Panc1 (cell line): ENCODE data around the gene MYO16.

Experiments used
- CTCF ChIP-seq: fragments of 450-650 bp; IDR thresholded peaks from 2 replicates; pipeline ENCODE4 v1.5.1; 2017; ENCODE audit warnings: mild to moderate bottlenecking
- POLR2AphosphoS5 ChIP-seq: IDR thresholded peaks from 2 replicates; pipeline ENCODE4 v1.6.1; 2012; ENCODE audit warnings: mild to moderate bottlenecking, low read depth, low read length, moderate library complexity
- REST ChIP-seq, 2 experiments: IDR thresholded peaks; 2 replicates each; pipeline ENCODE4 v1.6.1; 2011 to 2012; ENCODE audit warnings: low read depth in 2 of 2, control low read depth in 1 of 2, low read length in 1 of 2, mild to moderate bottlenecking in 1 of 2, moderate library complexity in 1 of 2; ENCODE audit not compliant: insufficient read depth in 1 of 2
- SIN3A ChIP-seq: IDR thresholded peaks from 2 replicates; pipeline ENCODE4 v1.6.1; 2012; ENCODE audit warnings: low read depth, mild to moderate bottlenecking, low read length, moderate library complexity, borderline replicate concordance; ENCODE audit not compliant: insufficient read depth

DNA sequence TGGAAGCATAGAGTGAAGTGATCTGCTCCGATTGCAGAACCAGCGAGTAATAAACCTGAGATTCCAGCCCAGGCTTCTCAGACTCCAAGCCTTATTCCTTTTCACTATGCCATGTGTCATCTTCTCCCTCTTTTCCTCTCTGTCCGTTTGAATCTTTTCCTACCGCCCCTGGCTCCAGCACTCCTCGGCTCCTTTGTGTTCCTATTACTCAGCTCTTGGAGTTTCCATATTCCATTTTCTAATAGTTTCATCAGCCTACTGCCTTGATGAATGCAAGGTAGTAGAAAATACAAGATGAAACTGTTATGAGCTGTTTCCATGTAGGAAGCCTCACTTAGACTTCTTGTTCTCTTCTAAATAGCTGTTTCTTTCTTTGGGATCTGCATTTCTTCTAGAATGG, 138.6 kb downstream of the MYO16 start:
- TF ChIP-seq CTCF (no peak), SIN3A (no peak), REST (IDR thresholded peaks at IDR 0.05; ENCODE audit: insufficient read depth in 1 of 2, low read depth in 2 of 2, low read length in 1 of 2) (no peak), POLR2AphosphoS5 (no peak)
